K562 (cell line): ENCODE measurements around the gene SUFU. TPM values are rescaled to one million over a fixed set of nuclear protein-coding genes. Genes with fewer than 3 reads are reported as not detected.

ENCODE experiments used
- ATAC-seq: fragments of 200-7000 bp; cut with Tn5 transposase; 3 replicates; pipeline ENCODE4 v1.9.1; 2020; ENCODE audit warnings: moderate library complexity
- BruUV-seq: library from RNA; stranded (reverse); fragments of 400-500 nt; replicated peaks from 2 replicates; lab custom pipeline; 2021; lab: Mats Ljungman, UMichigan
- CTCF ChIA-PET: fragments of 300-600 bp; formaldehyde crosslinking; extraction: SDS; loops from one replicate; lab custom pipeline; 2021; ENCODE audit warnings: low intra/inter-chr PET ratio; lab: Yijun Ruan, JAX
- POLR2A ChIA-PET: fragments of 300-600, 350-650 bp; sonication (Branson Sonifier 250); formaldehyde crosslinking; extraction: SDS; loops from one replicate; lab custom pipeline; 2021; ENCODE audit warnings: antibody characterized with exemption, inconsistent platforms; lab: Yijun Ruan, JAX
- DNase-seq, 4 experiments: peaks; one replicate each; pipeline versions ENCODE4 v3.0.0 to v3.0.0-alpha.2; 2011 to 2018; ENCODE audit warnings: low spot score in 3 of 4, mixed read lengths in 3 of 4; ENCODE audit errors: extremely low read depth in 1 of 4
- FAIRE-seq: peaks from 2 replicates; lab custom pipeline; 2011; peaks lifted over from hg19 to GRCh38; lab: Jason Lieb, UNC
- H2AFZ ChIP-seq: 2 replicates; pipeline ENCODE4 v1.6.0; 2011; ENCODE audit warnings: low read depth, low read length, control low read depth, inconsistent platforms
- H3K27ac ChIP-seq: fragments of 200-600 bp; 3 replicates; pipeline ENCODE4 v1.8.0; 2011; ENCODE audit warnings: low read depth, mild to moderate bottlenecking, control low read depth, inconsistent platforms, low read length, moderate library complexity, mixed read lengths; ENCODE audit errors: extremely low read depth
- H3K27me3 ChIP-seq, 2 experiments: fragments of 300-600 bp in 1 of 2; 2 replicates in 1 of 2; 3 replicates in 1 of 2; pipeline versions ENCODE4 v1.6.0 to v1.8.0; 2011; ENCODE audit warnings: inconsistent platforms in 2 of 2, low read length in 2 of 2, mild to moderate bottlenecking in 1 of 2, mixed read lengths in 1 of 2, moderate library complexity in 1 of 2; ENCODE audit not compliant: control insufficient read depth in 2 of 2, insufficient read depth in 2 of 2
- H3K36me3 ChIP-seq: fragments of 300-600 bp; 3 replicates; pipeline ENCODE4 v1.8.0; 2011; ENCODE audit warnings: mild to moderate bottlenecking, low read length, inconsistent platforms; ENCODE audit not compliant: control insufficient read depth, insufficient read depth
- H3K4me1 ChIP-seq, 2 experiments: fragments of 200-600 bp in 1 of 2; replicated peaks in 1 of 2; 2 replicates in 1 of 2; 3 replicates in 1 of 2; pipeline versions ENCODE4 v1.5.1 to v1.8.0; 2011; ENCODE audit warnings: inconsistent platforms in 2 of 2, low read length in 2 of 2, mild to moderate bottlenecking in 1 of 2, mixed read lengths in 1 of 2, moderate library complexity in 1 of 2; ENCODE audit not compliant: control insufficient read depth in 2 of 2, insufficient read depth in 2 of 2
- H3K4me2 ChIP-seq: 2 replicates; pipeline ENCODE4 v1.6.1; 2011; ENCODE audit warnings: low read length, control low read depth, inconsistent platforms, mixed read lengths; ENCODE audit not compliant: insufficient read depth
- H3K4me3 ChIP-seq: fragments of 200-600 bp; sonication (generic), shearing (Covaris generic); 2 replicates; pipeline ENCODE4 v1.5.1; 2016; ENCODE audit warnings: control low read depth, inconsistent platforms
- H3K79me2 ChIP-seq: fragments of 200-600 bp; 3 replicates; pipeline ENCODE4 v1.8.0; 2011; ENCODE audit warnings: low read length, inconsistent platforms; ENCODE audit not compliant: control insufficient read depth, insufficient read depth
- H3K9ac ChIP-seq, 2 experiments: 2 replicates each; pipeline versions ENCODE4 v1.6.0 to v1.6.1; 2011; ENCODE audit warnings: low read depth in 2 of 2, low read length in 2 of 2, control low read depth in 1 of 2, inconsistent platforms in 1 of 2, mild to moderate bottlenecking in 1 of 2, mixed read lengths in 1 of 2; ENCODE audit not compliant: insufficient read depth in 1 of 2
- H3K9me1 ChIP-seq: one replicate; pipeline ENCODE4 v1.6.0; 2011; ENCODE audit warnings: inconsistent platforms, mild to moderate bottlenecking, low read length, moderate library complexity; ENCODE audit not compliant: control insufficient read depth, insufficient read depth
- H3K9me3 ChIP-seq: replicated peaks from 2 replicates; pipeline ENCODE4 v1.5.1; 2011; ENCODE audit warnings: low read depth, low read length, inconsistent platforms; ENCODE audit not compliant: control insufficient read depth, insufficient read depth
- H4K20me1 ChIP-seq: replicated peaks from 2 replicates; pipeline ENCODE4 v1.6.1; 2011; ENCODE audit warnings: low read length, inconsistent platforms, mixed read lengths; ENCODE audit not compliant: control insufficient read depth, insufficient read depth
- CEBPZ ChIP-seq: fragments of 150-350 bp; IDR thresholded peaks from 2 replicates; pipeline ENCODE4 v1.6.1; 2014; ENCODE audit warnings: low read depth, mild to moderate bottlenecking, low read length, borderline replicate concordance
- DLX4 ChIP-seq: fragments of 250-450 bp; sonication (Bioruptor Pico); IDR thresholded peaks from 2 replicates; pipeline ENCODE4 v1.6.1; 2021; ENCODE audit warnings: mild to moderate bottlenecking
- DPF2 ChIP-seq: fragments of 450-650 bp; IDR thresholded peaks from 2 replicates; pipeline ENCODE4 v1.6.1; 2016
- FOXK1 ChIP-seq: sonication (generic); formaldehyde crosslinking; IDR thresholded peaks from 2 replicates; pipeline ENCODE4 v1.8.0; 2022; ENCODE audit warnings: missing genetic modification reagents, mild to moderate bottlenecking, borderline replicate concordance
- FOXK2 ChIP-seq, 2 experiments: fragments of 450-650 bp; IDR thresholded peaks in 1 of 2; conservative IDR thresholded peaks in 1 of 2; 2 replicates each; pipeline ENCODE4 v1.6.1; 2016; ENCODE audit warnings: low read depth in 2 of 2, mild to moderate bottlenecking in 1 of 2
- NCOA1 ChIP-seq: fragments of 450-650 bp; IDR thresholded peaks from 2 replicates; pipeline ENCODE4 v1.6.1; 2016; ENCODE audit warnings: low read depth
- NEUROD1 ChIP-seq: fragments of 150-350 bp; IDR thresholded peaks from 2 replicates; pipeline ENCODE4 v1.6.1; 2014; ENCODE audit warnings: borderline replicate concordance, low read length, low read depth; ENCODE audit not compliant: partially characterized antibody
- RUNX1 ChIP-seq: sonication (generic); IDR thresholded peaks from 2 replicates; pipeline ENCODE4 v1.6.1; 2016; ENCODE audit warnings: antibody characterized with exemption, low read depth
- SNIP1 ChIP-seq: fragments of 450-650 bp; IDR thresholded peaks from 2 replicates; pipeline ENCODE4 v1.7.1; 2017; ENCODE audit warnings: low read depth, mild to moderate bottlenecking
- TAF7 ChIP-seq: fragments of 450-650 bp; IDR thresholded peaks from 2 replicates; pipeline ENCODE4 v1.6.1; 2016; ENCODE audit warnings: missing genetic modification characterization, missing compliant biosample characterization
- TBL1XR1 ChIP-seq, 2 experiments: IDR thresholded peaks; 2 replicates each; pipeline ENCODE4 v1.6.1; 2012; ENCODE audit warnings: improper control_type of control experiment in 2 of 2, low read length in 2 of 2, mild to moderate bottlenecking in 1 of 2
- ZBTB11 ChIP-seq, 3 experiments: fragments of 200-800 bp in 1 of 3; fragments of 250-450 bp in 1 of 3; fragments of 450-650 bp in 1 of 3; sonication (Bioruptor Pico) in 1 of 3; sonication (Bioruptor generic) in 1 of 3; formaldehyde crosslinking in 1 of 3; IDR thresholded peaks; 2 replicates each; pipeline versions ENCODE4 v1.6.1 to v1.8.0; 2016 to 2022; ENCODE audit warnings: mild to moderate bottlenecking in 2 of 3, missing genetic modification characterization in 2 of 3, missing compliant biosample characterization in 1 of 3, moderate library complexity in 1 of 3
- ZFP1 ChIP-seq: fragments of 450-650 bp; formaldehyde crosslinking; IDR thresholded peaks from 2 replicates; pipeline ENCODE4 v1.4.0; 2020; ENCODE audit warnings: mild to moderate bottlenecking, mixed read lengths
- ZNF224 ChIP-seq: sonication (generic); formaldehyde crosslinking; IDR thresholded peaks from 2 replicates; pipeline ENCODE4 v1.8.0; 2022; ENCODE audit warnings: mild to moderate bottlenecking, missing genetic modification reagents
- ZNF717 ChIP-seq: fragments of 250-450 bp; sonication (Bioruptor Pico); IDR thresholded peaks from 2 replicates; pipeline ENCODE4 v1.5.0; 2021
- WGBS: fragments of 100-300 bp; shearing (Covaris generic); methylation state at CpG from one replicate; pipeline ENCODE4 v1.1.6; 2016; ENCODE audit warnings: low coverage, mixed read lengths; ENCODE audit not compliant: insufficient coverage; ENCODE audit errors: missing lambda C conversion rate; 5-methylcytosine and 5-hydroxymethylcytosine counted together
- in situ Hi-C: fragments of 300-500 bp; cut with MboI; formaldehyde crosslinking; loops from 4 replicates; pipeline ENCODE4 v1.15.0; 2018; ENCODE audit warnings: inconsistent platforms, mixed read lengths
- intact Hi-C: fragments of 100-400 bp; cut with micrococcal nuclease; formaldehyde crosslinking; loops from 2 replicates; pipeline ENCODE4 v1.14.2; 2022
- polyA plus RNA-seq, 8 experiments: library from polyadenylated mRNA; depleted of rRNA in 4 of 8; stranded (reverse) in 5 of 8; unstranded in 3 of 8; fragments of >200 nt; fragmentation: Nextera tagmentation in 2 of 8; fragmentation: Illumina TruSeq in 1 of 8; extraction: Ambion mirVana in 2 of 8; extraction: Trizol in 1 of 8; gene quantifications; 2 replicates each; pipeline versions ENCODE4 v1.2.1 to v1.2.3, GENCODE V29; 2011 to 2014; ENCODE audit warnings: inconsistent platforms in 1 of 8, missing spikeins in 1 of 8
- total RNA-seq, 7 experiments: library from RNA; depleted of rRNA in 6 of 7; stranded (reverse); fragments of >200 nt in 6 of 7; fragmentation: Illumina TruSeq in 2 of 7; extraction: Trizol in 2 of 7; gene quantifications; 2 replicates each; pipeline versions ENCODE4 v1.2.1 to v1.2.3, GENCODE V29; 2011 to 2021; ENCODE audit warnings: low replicate concordance in 1 of 7

SUFU gene
- total and polyA plus RNA-seq, 9 of the 15 experiments (the other 6 are each of a cell fraction or from before 2014, with no cell fraction given), result 0.59 to 6.3 (median 0.82) TPM

- FAIRE-seq, result no peak
- POLR2A ChIA-PET, result no interaction called here
Measured at GRCh38 chr10:102509387-102509786, 5.6 kb downstream of the SUFU start.

More at GRCh38 chr10:102509387-102509786, 5.6 kb downstream of the SUFU start:
- BruUV-seq, result no TSS peak
- peaks cover 17% of the 10 kb centered on the region for H3K79me2 ChIP-seq
- peaks cover 3% of the 10 kb centered on the region for H3K9me1 ChIP-seq
- H3K9ac ChIP-seq, result no peak overlapping the region
- TF ChIP-seq TAF7 (tag), result no peak
- no peak for TF ChIP-seq DPF2
- TF ChIP-seq RUNX1, result no peak
- no peak for TF ChIP-seq NCOA1
- no peak for TF ChIP-seq NEUROD1
- TF ChIP-seq CEBPZ, result no peak
- no peak for TF ChIP-seq DLX4 (CRISPR knock-in tag)
- no peak for TF ChIP-seq SNIP1
- no peak for TF ChIP-seq ZNF717 (CRISPR knock-in tag)
- no peak for TF ChIP-seq ZBTB11 (CRISPR knock-in tag; IDR thresholded peaks at IDR 0.05)
- TF ChIP-seq TBL1XR1 (IDR thresholded peaks at IDR 0.05; ENCODE audit: low read length in 2 of 2), result no peak
- no peak for TF ChIP-seq ZNF224
- TF ChIP-seq FOXK1 (CRISPR knock-in tag), result no peak
- TF ChIP-seq ZFP1 (CRISPR knock-in tag), result no peak
- no peak for TF ChIP-seq FOXK2 (conservative IDR thresholded peaks at IDR 0.05 in 1 of 2, IDR thresholded peaks at IDR 0.05 in 1 of 2; ENCODE audit: low read depth in 2 of 2)
- TF ChIP-seq, all 486 proteins: peak for 0
- H2AFZ ChIP-seq, result no peak overlapping the region
- intact Hi-C loops, result no loop called here
- H3K36me3 ChIP-seq, result peaks cover 44% of the 10 kb centered on the region
- no peak overlapping the region for H3K4me3 ChIP-seq
- H3K27ac ChIP-seq, result no peak overlapping the region
- WGBS, result 43% methylated on average over 1 of the region's 2 CpGs
- ATAC-seq (no peak), DNase-seq (no peak)
- no peaks in the 10 kb centered on the region for H4K20me1 ChIP-seq
- in situ Hi-C loops, result loop anchor here (25.0 kb wide), 1 partner anchor 672 kb away; the partner anchor contains the start of gene KCNIP2
- CTCF ChIA-PET, result no interaction called here
- no peaks in the 10 kb centered on the region for H3K9me3 ChIP-seq
- peaks cover 2 to 3% of the 10 kb centered on the region in 2 experiments; a peak in 4 of 5 replicates for H3K4me1 ChIP-seq
- no peaks in the 10 kb centered on the region for H3K27me3 ChIP-seq
- H3K4me2 ChIP-seq, result no peak overlapping the region
